WTC11 (cell line): ENCODE measurements around the gene AMOT. TPM values are rescaled to one million over a fixed set of nuclear protein-coding genes. Genes with fewer than 3 reads are reported as not detected.

Experiments
- ATAC-seq: fragments of 200-7000 bp; cut with Tn5 transposase; 2 replicates; pipeline ENCODE4 v1.10.0; 2021; ENCODE audit warnings: mild to moderate bottlenecking, moderate library complexity
- CTCF ChIA-PET: fragments of 300-600 bp; sonication (Branson Sonifier 250); formaldehyde crosslinking; loops from one replicate; lab custom pipeline; 2021; ENCODE audit warnings: antibody characterized with exemption; lab: Charles Lee
- POLR2A ChIA-PET: fragments of 350-600 bp; sonication (Branson Sonifier 250); formaldehyde crosslinking; loops from one replicate; lab custom pipeline; 2021; ENCODE audit warnings: antibody characterized with exemption; lab: Charles Lee
- DNase-seq: peaks from one replicate; pipeline ENCODE4 v3.0.0; 2021; ENCODE audit warnings: low spot score
- H3K27ac Mint-ChIP-seq: 2 replicates; pipeline ENCODE4 v1.8.0; 2021; ENCODE audit warnings: mixed read lengths
- H3K27me3 Mint-ChIP-seq: 2 replicates; pipeline ENCODE4 v1.8.0; 2021; ENCODE audit warnings: low read depth, mild to moderate bottlenecking, moderate library complexity, mixed read lengths
- H3K36me3 Mint-ChIP-seq: 2 replicates; pipeline ENCODE4 v1.8.0; 2021; ENCODE audit warnings: mixed read lengths
- H3K4me1 Mint-ChIP-seq: 2 replicates; pipeline ENCODE4 v1.8.0; 2022; ENCODE audit warnings: mixed read lengths
- H3K4me3 Mint-ChIP-seq: 2 replicates; pipeline ENCODE4 v1.8.0; 2021; ENCODE audit warnings: mild to moderate bottlenecking, moderate library complexity, mixed read lengths
- H3K9me3 Mint-ChIP-seq: 2 replicates; pipeline ENCODE4 v1.8.0; 2021; ENCODE audit warnings: mixed read lengths
- CREM ChIP-seq: sonication (generic); formaldehyde crosslinking; IDR thresholded peaks from 2 replicates; pipeline ENCODE4 v1.8.1; 2022; ENCODE audit warnings: mild to moderate bottlenecking, missing genetic modification reagents, moderate library complexity
- ETV6 ChIP-seq: sonication (generic); formaldehyde crosslinking; IDR thresholded peaks from 2 replicates; pipeline ENCODE4 v1.8.1; 2022; ENCODE audit warnings: mild to moderate bottlenecking, missing genetic modification reagents
- JAZF1 ChIP-seq: fragments of 250-450 bp; sonication (Bioruptor Pico); IDR thresholded peaks from 2 replicates; pipeline ENCODE4 v1.9.0; 2021; ENCODE audit warnings: moderate library complexity, mild to moderate bottlenecking, inconsistent platforms
- JUN ChIP-seq: sonication (generic); formaldehyde crosslinking; IDR thresholded peaks from 2 replicates; pipeline ENCODE4 v1.8.0; 2023; ENCODE audit warnings: mild to moderate bottlenecking, missing genetic modification reagents
- NFE2L1 ChIP-seq: sonication (generic); formaldehyde crosslinking; IDR thresholded peaks from 2 replicates; pipeline ENCODE4 v1.8.1; 2023; ENCODE audit warnings: missing genetic modification reagents
- NR2C2 ChIP-seq: sonication (generic); formaldehyde crosslinking; IDR thresholded peaks from 2 replicates; pipeline ENCODE4 v1.8.0; 2022; ENCODE audit warnings: mild to moderate bottlenecking, missing genetic modification reagents
- OVOL2 ChIP-seq: fragments of 250-450 bp; sonication (Bioruptor Pico); IDR thresholded peaks from 2 replicates; pipeline ENCODE4 v1.9.0; 2021; ENCODE audit warnings: mild to moderate bottlenecking, borderline replicate concordance
- RORB ChIP-seq: fragments of 250-450 bp; sonication (Bioruptor Pico); IDR thresholded peaks from 2 replicates; pipeline ENCODE4 v1.9.0; 2021; ENCODE audit warnings: mild to moderate bottlenecking
- SOX15 ChIP-seq: fragments of 250-450 bp; sonication (Bioruptor Pico); IDR thresholded peaks from 2 replicates; pipeline ENCODE4 v1.9.0; 2021; ENCODE audit warnings: mild to moderate bottlenecking
- TEAD4 ChIP-seq: sonication (generic); formaldehyde crosslinking; IDR thresholded peaks from 2 replicates; pipeline ENCODE4 v1.8.0; 2022; ENCODE audit warnings: mild to moderate bottlenecking, missing genetic modification reagents
- ZNF232 ChIP-seq: sonication (generic); formaldehyde crosslinking; IDR thresholded peaks from 2 replicates; pipeline ENCODE4 v1.8.0; 2022; ENCODE audit warnings: mild to moderate bottlenecking, missing genetic modification reagents
- ZNF396 ChIP-seq: fragments of 250-450 bp; sonication (Bioruptor Pico); IDR thresholded peaks from 2 replicates; pipeline ENCODE4 v1.8.0; 2021; ENCODE audit warnings: mild to moderate bottlenecking, moderate library complexity, borderline replicate concordance
- ZNF416 ChIP-seq: fragments of 250-450 bp; sonication (Bioruptor Pico); IDR thresholded peaks from 2 replicates; pipeline ENCODE4 v1.9.0; 2021; ENCODE audit warnings: mild to moderate bottlenecking, inconsistent platforms
- ZNF671 ChIP-seq: fragments of 250-450 bp; sonication (Bioruptor Pico); IDR thresholded peaks from 2 replicates; pipeline ENCODE4 v1.8.0; 2021; ENCODE audit warnings: mild to moderate bottlenecking
- total RNA-seq: library from RNA; stranded (reverse); gene quantifications from 3 replicates; pipeline ENCODE4 v1.2.3, GENCODE V29; 2021
- TF ChIP-seq, protein P1 (sequence below): sonication (generic); formaldehyde crosslinking; IDR thresholded peaks from 2 replicates; pipeline ENCODE4 v1.8.0; 2022; ENCODE audit warnings: mild to moderate bottlenecking, missing genetic modification reagents
- TF ChIP-seq, protein P2 (sequence below): fragments of 250-450 bp; sonication (Bioruptor Pico); IDR thresholded peaks from 2 replicates; pipeline ENCODE4 v1.9.0; 2021; ENCODE audit warnings: moderate library complexity, mild to moderate bottlenecking, inconsistent platforms, borderline replicate concordance
- TF ChIP-seq, protein P3 (sequence below): sonication (generic); formaldehyde crosslinking; IDR thresholded peaks from 2 replicates; pipeline ENCODE4 v1.8.1; 2022; ENCODE audit warnings: low read depth, missing genetic modification reagents, borderline replicate concordance
- TF ChIP-seq, protein P4 (sequence below): sonication (generic); formaldehyde crosslinking; IDR thresholded peaks from 2 replicates; pipeline ENCODE4 v1.8.1; 2023; ENCODE audit warnings: mild to moderate bottlenecking, moderate library complexity, missing genetic modification reagents
- TF ChIP-seq, protein P5 (sequence below): sonication (generic); formaldehyde crosslinking; IDR thresholded peaks from 2 replicates; pipeline ENCODE4 v1.8.1; 2023; ENCODE audit warnings: mild to moderate bottlenecking, missing genetic modification reagents
- TF ChIP-seq, protein P6 (sequence below): sonication (generic); formaldehyde crosslinking; IDR thresholded peaks from 2 replicates; pipeline ENCODE4 v1.8.1; 2023; ENCODE audit warnings: mild to moderate bottlenecking, missing genetic modification reagents
- TF ChIP-seq, protein P7 (sequence below): sonication (generic); formaldehyde crosslinking; IDR thresholded peaks from 2 replicates; pipeline ENCODE4 v1.8.0; 2023; ENCODE audit warnings: missing genetic modification reagents
- TF ChIP-seq, protein P8 (sequence below): sonication (generic); formaldehyde crosslinking; conservative IDR thresholded peaks from 2 replicates; pipeline ENCODE4 v1.8.1; 2022; ENCODE audit warnings: mild to moderate bottlenecking, missing genetic modification reagents

Gene AMOT
- total RNA-seq, 1 experiment from 2014 or later = 7.2 TPM

DNA sequence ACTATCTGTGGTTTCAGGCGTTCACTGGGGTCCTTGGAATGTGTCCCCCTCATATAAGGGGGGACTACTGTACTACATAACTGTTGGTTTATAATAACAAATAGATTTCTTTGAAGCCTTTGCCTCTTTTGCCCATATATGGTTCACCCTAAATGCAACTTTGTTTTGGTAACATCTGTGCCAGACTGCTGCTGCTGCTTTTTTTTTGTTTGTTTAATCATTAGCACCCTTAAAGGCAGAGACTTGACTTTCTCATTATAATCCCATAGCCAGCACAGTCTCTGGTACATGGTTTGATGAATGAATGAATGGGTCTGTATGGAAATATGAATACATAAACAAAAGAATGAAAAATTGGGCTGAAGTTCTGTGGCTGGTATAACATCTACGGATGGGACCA is 80.7 kb downstream of the AMOT start:
- ChIA-PET POLR2A (no interaction called here), CTCF (no interaction called here)
- DNase-seq = no peak
- Mint-ChIP-seq H3K36me3 (no peaks in the 10 kb centered on the region), H3K9me3 (no peaks in the 10 kb centered on the region), H3K4me1 (no peaks in the 10 kb centered on the region), H3K27ac (no peak overlapping the region), H3K27me3 (peaks cover 3% of the 10 kb centered on the region; the same call in 1 of the 2 replicates), H3K4me3 (no peak overlapping the region)
- TF ChIP-seq, protein P1, sequence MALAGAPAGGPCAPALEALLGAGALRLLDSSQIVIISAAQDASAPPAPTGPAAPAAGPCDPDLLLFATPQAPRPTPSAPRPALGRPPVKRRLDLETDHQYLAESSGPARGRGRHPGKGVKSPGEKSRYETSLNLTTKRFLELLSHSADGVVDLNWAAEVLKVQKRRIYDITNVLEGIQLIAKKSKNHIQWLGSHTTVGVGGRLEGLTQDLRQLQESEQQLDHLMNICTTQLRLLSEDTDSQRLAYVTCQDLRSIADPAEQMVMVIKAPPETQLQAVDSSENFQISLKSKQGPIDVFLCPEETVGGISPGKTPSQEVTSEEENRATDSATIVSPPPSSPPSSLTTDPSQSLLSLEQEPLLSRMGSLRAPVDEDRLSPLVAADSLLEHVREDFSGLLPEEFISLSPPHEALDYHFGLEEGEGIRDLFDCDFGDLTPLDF = no peak
- no peak for TF ChIP-seq OVOL2 (CRISPR knock-in tag)
- no peak for TF ChIP-seq JUN (CRISPR knock-in tag)
- TF ChIP-seq CREM (CRISPR knock-in tag) = no peak
- TF ChIP-seq NFE2L1 = no peak
- TF ChIP-seq, protein P2, sequence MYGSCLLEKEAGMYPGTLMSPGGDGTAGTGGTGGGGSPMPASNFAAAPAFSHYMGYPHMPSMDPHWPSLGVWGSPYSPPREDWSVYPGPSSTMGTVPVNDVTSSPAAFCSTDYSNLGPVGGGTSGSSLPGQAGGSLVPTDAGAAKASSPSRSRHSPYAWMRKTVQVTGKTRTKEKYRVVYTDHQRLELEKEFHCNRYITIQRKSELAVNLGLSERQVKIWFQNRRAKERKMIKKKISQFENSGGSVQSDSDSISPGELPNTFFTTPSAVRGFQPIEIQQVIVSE = no peak
- TF ChIP-seq ZNF232 = no peak
- TF ChIP-seq, protein P3, sequence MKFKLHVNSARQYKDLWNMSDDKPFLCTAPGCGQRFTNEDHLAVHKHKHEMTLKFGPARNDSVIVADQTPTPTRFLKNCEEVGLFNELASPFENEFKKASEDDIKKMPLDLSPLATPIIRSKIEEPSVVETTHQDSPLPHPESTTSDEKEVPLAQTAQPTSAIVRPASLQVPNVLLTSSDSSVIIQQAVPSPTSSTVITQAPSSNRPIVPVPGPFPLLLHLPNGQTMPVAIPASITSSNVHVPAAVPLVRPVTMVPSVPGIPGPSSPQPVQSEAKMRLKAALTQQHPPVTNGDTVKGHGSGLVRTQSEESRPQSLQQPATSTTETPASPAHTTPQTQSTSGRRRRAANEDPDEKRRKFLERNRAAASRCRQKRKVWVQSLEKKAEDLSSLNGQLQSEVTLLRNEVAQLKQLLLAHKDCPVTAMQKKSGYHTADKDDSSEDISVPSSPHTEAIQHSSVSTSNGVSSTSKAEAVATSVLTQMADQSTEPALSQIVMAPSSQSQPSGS (CRISPR knock-in tag) = no peak
- TF ChIP-seq ZNF396 (CRISPR knock-in tag) = no peak
- no peak for TF ChIP-seq SOX15
- no peak for ATAC-seq

DNA sequence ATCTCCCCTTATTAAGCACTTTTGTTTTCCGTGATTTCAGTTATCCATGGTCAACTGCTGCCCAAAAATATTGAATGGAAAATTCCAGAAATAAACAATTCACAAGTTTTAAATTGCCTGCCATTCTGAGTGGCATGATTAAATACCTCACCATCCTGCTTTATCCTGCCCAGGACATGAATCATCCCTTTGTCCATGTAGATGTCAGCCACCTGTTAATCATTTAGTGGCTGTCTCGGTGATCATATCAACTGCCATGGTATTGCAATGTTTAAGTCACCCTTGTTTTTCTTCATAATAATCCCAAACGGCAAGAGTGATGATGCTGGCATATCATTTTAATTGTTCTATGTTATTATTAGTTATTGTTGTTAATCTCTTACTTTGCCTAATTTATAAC is 81.1 kb downstream of the AMOT start:
- ChIA-PET POLR2A (no interaction called here), CTCF (no interaction called here)
- no peaks in the 10 kb centered on the region for H3K9me3 Mint-ChIP-seq
- H3K4me3 Mint-ChIP-seq = no peak overlapping the region
- no peak for TF ChIP-seq ZNF671 (CRISPR knock-in tag)
- TF ChIP-seq, protein P4, sequence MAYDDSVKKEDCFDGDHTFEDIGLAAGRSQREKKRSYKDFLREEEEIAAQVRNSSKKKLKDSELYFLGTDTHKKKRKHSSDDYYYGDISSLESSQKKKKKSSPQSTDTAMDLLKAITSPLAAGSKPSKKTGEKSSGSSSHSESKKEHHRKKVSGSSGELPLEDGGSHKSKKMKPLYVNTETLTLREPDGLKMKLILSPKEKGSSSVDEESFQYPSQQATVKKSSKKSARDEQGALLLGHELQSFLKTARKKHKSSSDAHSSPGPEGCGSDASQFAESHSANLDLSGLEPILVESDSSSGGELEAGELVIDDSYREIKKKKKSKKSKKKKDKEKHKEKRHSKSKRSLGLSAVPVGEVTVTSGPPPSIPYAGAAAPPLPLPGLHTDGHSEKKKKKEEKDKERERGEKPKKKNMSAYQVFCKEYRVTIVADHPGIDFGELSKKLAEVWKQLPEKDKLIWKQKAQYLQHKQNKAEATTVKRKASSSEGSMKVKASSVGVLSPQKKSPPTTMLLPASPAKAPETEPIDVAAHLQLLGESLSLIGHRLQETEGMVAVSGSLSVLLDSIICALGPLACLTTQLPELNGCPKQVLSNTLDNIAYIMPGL (CRISPR knock-in tag) = no peak
- TF ChIP-seq JAZF1 (CRISPR knock-in tag) = no peak
- TF ChIP-seq ZNF416 (CRISPR knock-in tag) = no peak
- TF ChIP-seq RORB (CRISPR knock-in tag) = no peak
- TF ChIP-seq, protein P5, sequence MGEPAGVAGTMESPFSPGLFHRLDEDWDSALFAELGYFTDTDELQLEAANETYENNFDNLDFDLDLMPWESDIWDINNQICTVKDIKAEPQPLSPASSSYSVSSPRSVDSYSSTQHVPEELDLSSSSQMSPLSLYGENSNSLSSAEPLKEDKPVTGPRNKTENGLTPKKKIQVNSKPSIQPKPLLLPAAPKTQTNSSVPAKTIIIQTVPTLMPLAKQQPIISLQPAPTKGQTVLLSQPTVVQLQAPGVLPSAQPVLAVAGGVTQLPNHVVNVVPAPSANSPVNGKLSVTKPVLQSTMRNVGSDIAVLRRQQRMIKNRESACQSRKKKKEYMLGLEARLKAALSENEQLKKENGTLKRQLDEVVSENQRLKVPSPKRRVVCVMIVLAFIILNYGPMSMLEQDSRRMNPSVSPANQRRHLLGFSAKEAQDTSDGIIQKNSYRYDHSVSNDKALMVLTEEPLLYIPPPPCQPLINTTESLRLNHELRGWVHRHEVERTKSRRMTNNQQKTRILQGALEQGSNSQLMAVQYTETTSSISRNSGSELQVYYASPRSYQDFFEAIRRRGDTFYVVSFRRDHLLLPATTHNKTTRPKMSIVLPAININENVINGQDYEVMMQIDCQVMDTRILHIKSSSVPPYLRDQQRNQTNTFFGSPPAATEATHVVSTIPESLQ (CRISPR knock-in tag) = no peak
- TF ChIP-seq ETV6 (CRISPR knock-in tag) = no peak
- no peak for DNase-seq
- no peak for ATAC-seq
- H3K27me3 Mint-ChIP-seq = peaks cover 3% of the 10 kb centered on the region; the same call in 1 of the 2 replicates
- H3K36me3 Mint-ChIP-seq = no peaks in the 10 kb centered on the region
- no peak overlapping the region for H3K27ac Mint-ChIP-seq
- no peaks in the 10 kb centered on the region for H3K4me1 Mint-ChIP-seq

DNA sequence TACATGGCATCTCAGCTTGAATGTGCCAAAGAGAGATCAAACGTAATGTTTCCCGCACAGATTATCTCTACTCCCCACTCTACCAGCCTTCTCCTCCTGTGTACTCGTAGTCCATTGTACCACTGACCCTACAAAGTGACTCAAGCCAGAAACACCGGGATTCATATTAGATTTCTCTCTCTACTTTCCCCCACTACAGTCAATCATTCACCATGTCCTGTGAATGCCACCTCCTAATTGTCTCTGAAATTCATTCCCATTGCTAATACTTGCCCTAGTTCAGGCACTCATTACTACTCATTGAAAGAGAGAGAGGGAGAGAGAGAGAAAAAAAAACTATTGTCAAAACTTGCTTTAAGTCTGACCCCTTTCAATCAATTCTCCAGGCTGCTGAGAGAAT is 82.7 kb downstream of the AMOT start:
- no peak for ATAC-seq
- no peak for TF ChIP-seq TEAD4 (CRISPR knock-in tag)
- TF ChIP-seq ZNF416 (CRISPR knock-in tag) = no peak
- TF ChIP-seq, protein P6, sequence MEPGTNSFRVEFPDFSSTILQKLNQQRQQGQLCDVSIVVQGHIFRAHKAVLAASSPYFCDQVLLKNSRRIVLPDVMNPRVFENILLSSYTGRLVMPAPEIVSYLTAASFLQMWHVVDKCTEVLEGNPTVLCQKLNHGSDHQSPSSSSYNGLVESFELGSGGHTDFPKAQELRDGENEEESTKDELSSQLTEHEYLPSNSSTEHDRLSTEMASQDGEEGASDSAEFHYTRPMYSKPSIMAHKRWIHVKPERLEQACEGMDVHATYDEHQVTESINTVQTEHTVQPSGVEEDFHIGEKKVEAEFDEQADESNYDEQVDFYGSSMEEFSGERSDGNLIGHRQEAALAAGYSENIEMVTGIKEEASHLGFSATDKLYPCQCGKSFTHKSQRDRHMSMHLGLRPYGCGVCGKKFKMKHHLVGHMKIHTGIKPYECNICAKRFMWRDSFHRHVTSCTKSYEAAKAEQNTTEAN (CRISPR knock-in tag) = no peak
- no peak for TF ChIP-seq RORB (CRISPR knock-in tag)
- TF ChIP-seq, protein P7, sequence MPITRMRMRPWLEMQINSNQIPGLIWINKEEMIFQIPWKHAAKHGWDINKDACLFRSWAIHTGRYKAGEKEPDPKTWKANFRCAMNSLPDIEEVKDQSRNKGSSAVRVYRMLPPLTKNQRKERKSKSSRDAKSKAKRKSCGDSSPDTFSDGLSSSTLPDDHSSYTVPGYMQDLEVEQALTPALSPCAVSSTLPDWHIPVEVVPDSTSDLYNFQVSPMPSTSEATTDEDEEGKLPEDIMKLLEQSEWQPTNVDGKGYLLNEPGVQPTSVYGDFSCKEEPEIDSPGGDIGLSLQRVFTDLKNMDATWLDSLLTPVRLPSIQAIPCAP = no peak
- TF ChIP-seq, protein P8, sequence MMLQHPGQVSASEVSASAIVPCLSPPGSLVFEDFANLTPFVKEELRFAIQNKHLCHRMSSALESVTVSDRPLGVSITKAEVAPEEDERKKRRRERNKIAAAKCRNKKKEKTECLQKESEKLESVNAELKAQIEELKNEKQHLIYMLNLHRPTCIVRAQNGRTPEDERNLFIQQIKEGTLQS = no peak
- no peak for TF ChIP-seq NR2C2 (CRISPR knock-in tag)
- TF ChIP-seq, protein P3 (CRISPR knock-in tag) = no peak

More for the DNA sequence above, 82.7 kb downstream of the AMOT start:
- no peaks in the 10 kb centered on the region for H3K36me3 Mint-ChIP-seq
- H3K9me3 Mint-ChIP-seq = no peaks in the 10 kb centered on the region
- POLR2A ChIA-PET = no interaction called here
- DNase-seq = no peak
- CTCF ChIA-PET = no interaction called here
- H3K4me3 Mint-ChIP-seq = no peak overlapping the region
- 0 out of 2 replicates have a peak overlapping the region, but pooled peaks have one; percentile 14 for H3K27ac Mint-ChIP-seq
- peaks cover 3% of the 10 kb centered on the region; the same call in 1 of the 2 replicates for H3K27me3 Mint-ChIP-seq
- H3K4me1 Mint-ChIP-seq = no peaks in the 10 kb centered on the region
